ENCODE data around the gene ECM1.

ECM1 gene

GRCh38 chr1:150511985-150512660, 4.2 kb downstream of the ECM1 start:
- in situ Hi-C loops (cut with MboI; ENCODE audit: low sequenced_read_pairs), result no loop called here

GRCh38 chr1:150512846-150513245, 4.9 kb downstream of the ECM1 start:
- in situ Hi-C loops (cut with MboI; ENCODE audit: low sequenced_read_pairs), result no loop called here

- in situ Hi-C loops (cut with MboI; ENCODE audit: low sequenced_read_pairs), result no loop called here
Observed at GRCh38 chr1:150513351-150513791, 5.5 kb downstream of the ECM1 start.

- in situ Hi-C loops (cut with MboI; ENCODE audit: low sequenced_read_pairs), result no loop called here
Observed at GRCh38 chr1:150514260-150514659, 6.4 kb downstream of the ECM1 start.

GRCh38 chr1:150514913-150515327, 7.0 kb downstream of the ECM1 start:
- in situ Hi-C loops (cut with MboI; ENCODE audit: low sequenced_read_pairs), result no loop called here

GRCh38 chr1:150515328-150516049, 7.6 kb downstream of the ECM1 start, which contains the start of gene FALEC:
TSS of gene FALEC (plus strand) at chr1:150515752.
- in situ Hi-C loops (cut with MboI; ENCODE audit: low sequenced_read_pairs), result no loop called here

GRCh38 chr1:150516050-150516591, 8.2 kb downstream of the ECM1 start:
- in situ Hi-C loops (cut with MboI; ENCODE audit: low sequenced_read_pairs), result no loop called here

GRCh38 chr1:150516616-150517015, 8.7 kb downstream of the ECM1 start:
- in situ Hi-C loops (cut with MboI; ENCODE audit: low sequenced_read_pairs), result no loop called here

- in situ Hi-C loops (cut with MboI; ENCODE audit: low sequenced_read_pairs), result no loop called here
Observed at GRCh38 chr1:150521196-150521968, 13.5 kb downstream of the ECM1 start.

GRCh38 chr1:150525348-150525747, 17.4 kb downstream of the ECM1 start:
- in situ Hi-C loops (cut with MboI; ENCODE audit: low sequenced_read_pairs), result loop anchor here (25.0 kb wide), 1 partner anchor 263 kb away; the partner anchor contains the start of genes APH1A, C1orf54 and CA14

GRCh38 chr1:150528196-150528595, 20.3 kb downstream of the ECM1 start:
- in situ Hi-C loops (cut with MboI; ENCODE audit: low sequenced_read_pairs), result loop anchor here (25.0 kb wide), 1 partner anchor 266 kb away; the partner anchor contains the start of genes APH1A, C1orf54 and CA14

GRCh38 chr1:150529017-150529416, 21.1 kb downstream of the ECM1 start:
- in situ Hi-C loops (cut with MboI; ENCODE audit: low sequenced_read_pairs), result loop anchor here (25.0 kb wide), 1 partner anchor 267 kb away; the partner anchor contains the start of genes APH1A, C1orf54 and CA14

- in situ Hi-C loops (cut with MboI; ENCODE audit: low sequenced_read_pairs), result loop anchor here (25.0 kb wide), 1 partner anchor 268 kb away; the partner anchor contains the start of genes APH1A, C1orf54 and CA14
Observed at GRCh38 chr1:150530491-150531159, 22.7 kb downstream of the ECM1 start.

GRCh38 chr1:150532860-150533259, 25.0 kb downstream of the ECM1 start:
- in situ Hi-C loops (cut with MboI; ENCODE audit: low sequenced_read_pairs), result loop anchor here (25.0 kb wide), 1 partner anchor 271 kb away; the partner anchor contains the start of genes APH1A, C1orf54 and CA14

GRCh38 chr1:150534002-150534401, 26.1 kb downstream of the ECM1 start:
- in situ Hi-C loops (cut with MboI; ENCODE audit: low sequenced_read_pairs), result loop anchor here (25.0 kb wide), 1 partner anchor 272 kb away; the partner anchor contains the start of genes APH1A, C1orf54 and CA14

GRCh38 chr1:150535511-150536287, 27.8 kb downstream of the ECM1 start:
- in situ Hi-C loops (cut with MboI; ENCODE audit: low sequenced_read_pairs), result loop anchor here (25.0 kb wide), 1 partner anchor 273 kb away; the partner anchor contains the start of genes APH1A, C1orf54 and CA14

- in situ Hi-C loops (cut with MboI; ENCODE audit: low sequenced_read_pairs), result loop anchor here (25.0 kb wide), 1 partner anchor 275 kb away; the partner anchor contains the start of genes APH1A, C1orf54 and CA14
Observed at GRCh38 chr1:150536836-150537731, 29.2 kb downstream of the ECM1 start.

Data from HL-60/S4 treated with phorbol 12-myristate 13-acetate at 8.2 ng/mL for 4 days and 3 days (cell line).